ENCODE measurements around the gene PKN2. TPM values are rescaled to one million over a fixed set of nuclear protein-coding genes. Genes with fewer than 3 reads are reported as not detected.
"Not testable (repeated sequence)": the region's sequence is repeated elsewhere in the genome, so short reads cannot be mapped to it uniquely, and the experiment has no call there.

Gene PKN2
- total RNA-seq, 4 donors from 2014 or later, result 30.9 to 47.8 (median 38.4) TPM

GRCh38 chr1:88802404-88802803, 118.3 kb downstream of the PKN2 start:
- Histone ChIP-seq H3K36me3 (peaks cover 0 to 49% of the 10 kb centered on the region in 2 donors), H3K9me3 (no peaks in the 10 kb centered on the region), H3K27ac (no peak overlapping the region), H3K4me3 (no peak overlapping the region), H3K4me1 (peaks cover 0 to 4% (median 0%) of the 10 kb centered on the region in 3 donors), H3K27me3 (no peaks in the 10 kb centered on the region)
- WGBS, 2 donors (ENCODE audit: low coverage in 1 of 2), result 100% methylated on average over 2 of the region's 7 CpGs; no CpG with 5 or more reads in 1 of the 2 donors
- TF ChIP-seq CTCF (IDR thresholded peaks at IDR 0.05) (no peak), POLR2A (IDR thresholded peaks at IDR 0.05) (no peak), POLR2AphosphoS5 (IDR thresholded peaks at IDR 0.05) (no peak), EP300 (IDR thresholded peaks at IDR 0.05) (no peak)
- ATAC-seq, result no peak

- peaks cover 0 to 51% of the 10 kb centered on the region in 2 donors for H3K36me3 ChIP-seq
- peaks cover 0 to 4% (median 0%) of the 10 kb centered on the region in 3 donors for H3K4me1 ChIP-seq
- no peak for ATAC-seq
- WGBS, 2 donors (ENCODE audit: low coverage in 1 of 2), result 46 to 70% methylated on average over 1 to 2 of the region's 2 CpGs
- TF ChIP-seq EP300 (IDR thresholded peaks at IDR 0.05) (no peak), CTCF (IDR thresholded peaks at IDR 0.05) (no peak), POLR2AphosphoS5 (IDR thresholded peaks at IDR 0.05) (no peak), POLR2A (IDR thresholded peaks at IDR 0.05) (no peak)
- H3K4me3 ChIP-seq, result no peak overlapping the region
- H3K9me3 ChIP-seq, result no peaks in the 10 kb centered on the region
- H3K27me3 ChIP-seq, result no peaks in the 10 kb centered on the region
- H3K27ac ChIP-seq, result no peak overlapping the region
Observed at GRCh38 chr1:88802950-88803349, 118.9 kb downstream of the PKN2 start.

GRCh38 chr1:88803444-88803843, 119.4 kb downstream of the PKN2 start:
- TF ChIP-seq CTCF (IDR thresholded peaks at IDR 0.05) (no peak), POLR2AphosphoS5 (IDR thresholded peaks at IDR 0.05) (no peak), EP300 (IDR thresholded peaks at IDR 0.05) (no peak), POLR2A (IDR thresholded peaks at IDR 0.05) (no peak)
- no peaks in the 10 kb centered on the region for H3K27me3 ChIP-seq
- peaks cover 0 to 56% of the 10 kb centered on the region in 2 donors for H3K36me3 ChIP-seq
- H3K27ac ChIP-seq, result no peak overlapping the region
- no peaks in the 10 kb centered on the region for H3K9me3 ChIP-seq
- WGBS, 2 donors (ENCODE audit: low coverage in 1 of 2), result 83 to 92% methylated on average over 3 to 5 of the region's 5 CpGs
- H3K4me3 ChIP-seq, result no peak overlapping the region
- no peak for ATAC-seq
- peaks cover 0 to 4% (median 0%) of the 10 kb centered on the region in 3 donors for H3K4me1 ChIP-seq

GRCh38 chr1:88812366-88812765, 128.3 kb downstream of the PKN2 start:
- ATAC-seq, result no peak
- no peak for TF ChIP-seq POLR2AphosphoS5 (IDR thresholded peaks at IDR 0.05)
- no peak for TF ChIP-seq CTCF (IDR thresholded peaks at IDR 0.05)
- no peak for TF ChIP-seq EP300 (IDR thresholded peaks at IDR 0.05)
- TF ChIP-seq POLR2A (IDR thresholded peaks at IDR 0.05), result no peak
- no peaks in the 10 kb centered on the region for H3K4me1 ChIP-seq
- no peaks in the 10 kb centered on the region for H3K27me3 ChIP-seq
- peaks cover 0 to 73% of the 10 kb centered on the region in 2 donors for H3K36me3 ChIP-seq
- no peak overlapping the region for H3K27ac ChIP-seq
- H3K9me3 ChIP-seq, result no peaks in the 10 kb centered on the region
- H3K4me3 ChIP-seq, result no peak overlapping the region

GRCh38 chr1:88813471-88813870, 129.4 kb downstream of the PKN2 start:
- H3K27ac ChIP-seq, result no peak overlapping the region
- no peak for TF ChIP-seq EP300 (IDR thresholded peaks at IDR 0.05)
- TF ChIP-seq CTCF (IDR thresholded peaks at IDR 0.05), result no peak
- TF ChIP-seq POLR2AphosphoS5 (IDR thresholded peaks at IDR 0.05), result no peak
- TF ChIP-seq POLR2A (IDR thresholded peaks at IDR 0.05), result no peak
- no peaks in the 10 kb centered on the region for H3K9me3 ChIP-seq
- no peaks in the 10 kb centered on the region for H3K4me1 ChIP-seq
- H3K27me3 ChIP-seq, result no peaks in the 10 kb centered on the region
- ATAC-seq, result no peak
- peaks cover 0 to 71% of the 10 kb centered on the region in 2 donors for H3K36me3 ChIP-seq
- H3K4me3 ChIP-seq, result no peak overlapping the region
- WGBS, 2 donors (ENCODE audit: low coverage in 1 of 2), result 75 to 100% methylated on average over 1 of the region's 1 CpG

GRCh38 chr1:88819642-88820041, 135.6 kb downstream of the PKN2 start:
- whole genome bisulfite sequencing, 2 donors (ENCODE audit: low coverage in 1 of 2), result 100% methylated on average over 1 to 2 of the region's 3 CpGs
- not testable (repeated sequence) for ATAC-seq, H3K9me3 ChIP-seq, H3K4me3 ChIP-seq, H3K27ac ChIP-seq, H3K4me1 ChIP-seq, H3K27me3 ChIP-seq
- peaks cover 0 to 77% of the 10 kb centered on the region in 2 donors for H3K36me3 ChIP-seq

Measured in gastroesophageal sphincter (tissue), 4 donors.